Stimulated activated naive CD8-positive, alpha-beta T cell treated with anti-CD3 and anti-CD28 coated beads, Interleukin-15, Interleukin-2, amounts not matched to agents 100 U/mL and 50 U/mL, for 24 hours (primary cell): ENCODE data around the gene FLNA.

Experiments
- ATAC-seq: fragments of 150-1000 bp; cut with Tn5 transposase; one replicate; pipeline ENCODE4 v1.10.0; 2021
- DNase-seq: peaks from one replicate; pipeline ENCODE4 v3.0.0; 2021

Gene FLNA

DNA sequence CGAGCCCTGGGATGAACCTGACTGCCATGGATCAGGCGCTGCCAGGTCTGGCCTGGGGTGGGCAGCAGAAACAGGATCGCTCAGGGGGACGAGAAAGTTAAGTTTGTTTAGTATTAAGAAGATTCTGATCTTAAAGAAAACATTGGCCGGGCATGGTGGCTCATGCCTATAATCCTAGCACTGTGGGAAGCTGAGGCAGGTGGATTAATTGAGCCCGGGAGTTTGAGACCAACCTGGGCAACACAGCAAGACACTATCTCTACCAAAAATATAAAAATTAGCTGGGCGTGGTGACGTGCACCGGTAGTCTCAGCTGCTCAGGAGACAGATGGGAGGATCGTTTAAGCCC, 696 bp upstream of the FLNA start:
- ATAC-seq, result no peak
- DNase-seq, result no peak

DNA sequence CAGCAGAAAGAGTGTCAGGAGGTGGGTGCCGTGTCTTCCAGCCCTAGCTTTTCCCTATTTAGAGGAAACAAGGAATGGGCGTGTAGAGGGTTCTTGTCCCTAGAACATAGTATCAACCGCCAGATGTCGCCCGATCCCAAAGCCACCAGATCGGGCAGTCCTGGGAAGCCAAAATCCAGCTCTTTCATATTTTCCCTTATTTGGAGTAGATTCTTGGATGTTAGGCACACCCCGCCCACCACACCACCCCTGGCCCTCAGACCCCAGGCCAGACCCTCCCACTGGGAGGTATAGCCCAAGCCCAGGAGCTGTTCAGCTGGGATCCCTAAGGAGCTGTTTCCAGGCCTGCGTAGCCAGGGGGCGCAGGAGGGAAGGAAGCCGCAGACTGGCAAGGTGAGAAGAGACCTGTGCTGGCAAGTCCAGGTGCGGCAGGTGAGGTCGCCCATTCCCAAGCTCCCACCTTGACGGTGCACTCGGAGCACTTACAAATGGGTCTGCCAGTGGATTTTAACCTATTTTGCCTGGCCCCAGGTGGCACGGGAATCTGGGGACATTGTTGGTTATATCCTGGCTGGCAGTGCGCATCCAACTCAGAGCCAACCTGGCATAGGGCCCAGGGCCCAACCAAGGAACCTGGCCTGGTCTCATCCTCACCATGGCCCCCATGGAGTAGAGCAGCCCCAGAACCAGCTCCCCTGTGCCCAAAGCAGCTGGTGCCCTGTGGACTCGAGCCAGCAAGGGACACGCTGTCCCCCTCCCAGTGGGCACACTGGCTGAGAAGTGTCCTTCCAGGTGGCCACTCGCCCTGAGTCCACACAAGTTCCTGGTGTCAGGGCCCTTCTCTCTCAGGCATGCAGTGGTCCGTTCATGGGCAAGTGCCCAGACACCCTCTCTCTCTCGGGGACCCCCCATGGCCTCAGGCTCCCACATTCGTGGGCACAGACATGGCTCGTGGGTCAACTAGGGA, 811 bp downstream of the FLNA start:
- ATAC-seq, result no peak
- DNase-seq, result peak; percentile 30

DNA sequence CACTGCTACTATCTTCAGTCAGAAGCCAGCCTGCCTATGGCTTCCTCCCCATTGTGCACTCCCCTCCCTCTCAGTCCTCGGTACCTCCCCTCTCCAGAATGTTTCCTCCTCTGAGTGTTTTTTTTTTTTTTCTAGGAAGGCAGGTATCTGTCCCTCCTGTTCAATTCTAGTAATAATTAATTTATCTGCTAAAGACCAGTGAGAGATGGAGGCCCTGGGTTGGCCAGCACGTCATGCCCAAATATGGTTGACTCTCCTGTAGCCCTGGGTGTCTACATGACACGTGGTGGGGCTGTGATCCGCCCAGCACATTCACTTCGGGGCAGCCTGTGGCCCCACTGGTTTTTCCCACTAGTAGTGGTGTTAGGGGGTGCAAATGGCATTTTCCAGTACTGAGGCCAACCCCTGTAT, 1.8 kb downstream of the FLNA start:
- ATAC-seq (no peak), DNase-seq (peak; percentile 55)

DNA sequence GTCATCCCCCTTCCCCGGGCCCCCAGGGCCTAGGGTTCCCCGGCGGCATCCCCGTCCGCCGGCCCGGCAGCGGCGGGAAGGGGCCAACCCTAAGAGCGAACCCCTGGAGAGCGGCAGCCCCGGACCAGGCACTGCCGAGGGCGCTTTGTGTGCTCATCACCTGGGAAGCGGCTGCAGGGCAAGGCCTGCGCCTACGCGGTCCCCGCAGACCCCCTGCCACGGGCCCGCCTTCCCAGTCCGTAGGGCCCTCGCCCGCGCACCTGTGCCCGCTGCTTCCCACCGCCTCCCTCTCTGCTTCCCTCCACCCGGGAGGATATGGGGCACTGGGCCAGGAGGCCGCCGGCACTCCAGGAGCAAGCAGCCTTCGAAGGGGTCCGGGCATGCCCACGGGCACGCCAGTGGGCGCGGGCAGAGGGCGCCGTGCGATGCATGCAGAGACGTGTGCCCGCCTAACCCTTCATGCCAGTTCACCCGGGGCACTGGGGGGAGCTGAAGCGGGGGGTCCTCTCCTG, 2.6 kb downstream of the FLNA start:
- DNase-seq (no peak), ATAC-seq (peak; percentile 1)

DNA sequence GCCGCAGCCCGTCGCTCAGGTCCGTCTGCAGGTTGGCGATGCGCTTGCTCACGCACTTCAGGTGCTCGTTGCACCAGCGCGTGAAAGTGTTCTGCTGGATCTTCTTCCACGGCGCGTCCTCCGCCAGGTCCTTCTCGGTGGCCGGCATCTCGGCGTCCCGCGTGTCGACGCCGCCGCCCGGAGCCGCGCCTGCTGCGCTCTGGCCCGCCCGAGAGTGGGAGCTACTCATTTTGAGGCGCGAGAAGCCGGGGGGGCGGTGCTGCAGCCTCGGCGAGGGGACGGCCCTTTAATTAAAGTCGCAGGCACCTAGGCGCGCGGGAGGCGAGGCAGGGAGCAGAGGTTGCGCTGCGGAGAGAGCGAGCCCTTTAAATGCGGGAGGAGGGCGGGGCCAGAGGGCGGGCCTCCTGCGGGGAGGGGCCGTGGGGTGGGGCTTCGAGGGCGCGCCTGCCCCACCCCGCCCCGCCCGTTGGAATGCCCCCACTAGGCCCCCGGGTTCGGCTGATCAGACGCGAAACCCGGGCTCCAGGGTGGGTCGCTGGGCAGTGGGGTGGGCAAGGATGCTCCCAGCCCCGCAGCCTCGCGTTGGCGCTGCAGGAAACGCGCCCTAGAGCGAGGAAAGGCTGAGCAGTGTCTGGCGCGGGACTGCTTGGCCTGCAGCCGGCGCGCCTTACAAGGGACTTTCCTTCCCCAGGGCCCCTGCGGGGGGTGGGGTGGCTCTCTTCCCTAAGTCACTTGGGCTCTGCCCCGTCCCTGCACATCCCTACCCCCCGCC, 3.2 kb downstream of the FLNA start:
- peak; percentile 92 for DNase-seq
- ATAC-seq, result peak; percentile 55

DNA sequence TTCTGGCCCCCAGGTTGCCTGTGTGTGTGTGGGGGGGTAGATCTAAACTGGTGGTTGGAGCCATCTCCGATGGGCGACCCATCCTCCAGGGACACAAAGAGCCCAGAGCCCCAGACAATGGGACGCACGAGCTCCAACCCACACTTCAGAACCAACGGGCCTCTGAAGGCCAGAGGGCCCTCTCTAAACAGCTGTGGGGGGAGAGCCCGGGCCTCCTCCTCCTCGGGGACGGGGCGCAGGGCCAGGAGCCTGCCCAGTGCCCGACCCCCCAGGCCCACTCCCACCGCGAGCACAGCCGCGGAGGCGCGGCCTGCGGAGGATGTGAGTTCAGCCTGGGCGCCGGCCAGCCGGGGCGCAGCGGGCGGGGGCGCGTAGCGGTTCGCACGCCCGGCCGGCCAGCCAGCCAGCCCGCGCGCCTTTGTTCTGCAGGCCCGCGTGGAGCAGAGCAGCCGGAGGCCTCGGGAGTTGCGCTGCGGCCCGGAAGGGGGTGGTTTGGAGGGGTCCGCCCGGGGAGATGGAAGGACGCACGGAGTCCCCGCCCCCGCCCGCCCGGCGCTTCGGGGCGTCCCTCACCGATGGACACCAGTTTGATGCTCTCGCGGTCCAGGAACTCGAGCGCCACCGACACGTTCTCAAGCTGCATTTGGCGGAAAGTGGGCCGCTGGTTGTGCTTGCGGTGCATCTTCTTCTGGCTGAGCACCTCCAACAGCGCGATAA, 4.0 kb downstream of the FLNA start:
- ATAC-seq, result no peak

DNA sequence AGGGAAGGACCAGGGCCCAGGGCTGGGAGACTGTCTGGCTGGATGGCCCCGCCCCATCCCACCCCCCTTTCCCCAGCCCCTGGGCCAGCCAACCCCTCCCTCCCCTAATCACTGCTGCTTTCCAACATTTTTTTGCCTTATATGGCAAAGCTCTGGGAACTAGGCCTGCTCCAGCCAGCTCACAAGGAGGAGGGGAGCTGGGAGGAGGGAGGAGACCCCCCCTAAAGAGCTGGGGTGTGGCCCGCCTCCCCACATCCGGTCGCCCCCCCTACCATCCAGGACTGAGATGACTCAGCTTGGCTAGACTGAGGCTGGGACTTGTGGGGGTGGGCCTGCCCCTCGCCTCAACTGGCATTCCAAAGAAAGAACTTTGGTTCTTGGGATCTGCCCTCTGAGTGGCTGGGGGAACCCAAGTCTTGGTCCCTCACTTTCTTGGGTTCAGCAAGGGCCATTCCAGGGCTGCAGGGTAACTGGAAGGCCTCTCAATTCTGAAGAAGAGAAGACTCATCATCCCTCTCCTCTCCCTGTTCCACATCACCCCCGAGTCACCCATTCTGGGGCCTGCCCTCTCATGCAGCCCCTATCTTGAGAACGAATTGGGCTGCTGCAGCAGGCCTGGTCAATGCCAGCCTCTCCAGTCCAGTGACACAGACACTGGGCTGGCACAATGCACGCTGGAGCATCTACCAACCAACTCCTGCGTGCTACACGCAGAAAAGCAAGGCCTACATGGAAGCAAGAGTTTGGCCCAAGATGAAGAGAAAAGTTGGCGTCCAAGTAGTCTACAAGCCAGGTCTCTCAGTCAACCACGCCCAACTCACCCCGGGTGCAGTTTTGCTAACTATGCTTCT, 4.8 kb downstream of the FLNA start:
- ATAC-seq, result peak; percentile 7
- DNase-seq, result peak; percentile 76

More for the DNA sequence above, 4.0 kb downstream of the FLNA start:
- peak; percentile 18 for DNase-seq

DNA sequence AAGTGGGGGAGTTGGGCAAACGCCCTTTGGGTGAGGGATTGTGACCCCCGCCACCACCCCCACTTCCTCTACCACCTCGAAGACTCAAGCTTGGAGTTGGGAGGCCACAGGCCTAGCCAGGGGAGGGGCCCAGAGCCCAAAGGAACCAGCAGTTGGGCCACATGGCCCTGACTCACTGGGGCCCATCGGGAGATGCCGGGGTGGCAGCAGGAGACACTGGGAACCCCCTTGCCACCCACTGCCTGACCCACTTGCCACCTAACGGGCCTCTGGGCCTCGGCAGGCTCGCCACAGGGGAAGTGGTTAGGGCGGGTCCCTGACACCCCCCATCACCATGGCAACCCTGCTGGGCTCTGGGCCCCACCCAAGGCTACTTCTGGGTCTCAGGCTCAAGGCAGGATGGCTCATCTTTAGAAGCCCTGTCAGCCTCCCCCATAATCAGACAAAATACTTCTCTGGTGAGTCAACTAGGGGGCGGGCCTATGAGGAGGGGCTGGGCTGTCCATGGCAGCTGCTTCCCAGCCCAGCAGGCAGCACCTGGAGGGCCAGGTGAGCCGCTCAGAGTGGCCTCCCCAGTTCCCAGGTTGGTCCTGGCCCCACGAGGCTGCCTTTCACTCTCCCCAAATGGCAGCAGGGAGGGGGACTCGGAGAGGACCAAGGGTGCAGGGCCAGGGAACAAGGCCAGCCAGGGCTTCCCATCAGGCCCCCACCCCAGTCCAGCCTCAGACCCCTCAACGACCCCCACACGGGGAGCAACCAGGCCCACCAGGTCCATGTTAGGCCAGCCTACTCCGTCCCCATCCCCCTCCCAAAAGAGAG, 5.6 kb downstream of the FLNA start:
- DNase-seq (peak; percentile 93), ATAC-seq (peak; percentile 64)

DNA sequence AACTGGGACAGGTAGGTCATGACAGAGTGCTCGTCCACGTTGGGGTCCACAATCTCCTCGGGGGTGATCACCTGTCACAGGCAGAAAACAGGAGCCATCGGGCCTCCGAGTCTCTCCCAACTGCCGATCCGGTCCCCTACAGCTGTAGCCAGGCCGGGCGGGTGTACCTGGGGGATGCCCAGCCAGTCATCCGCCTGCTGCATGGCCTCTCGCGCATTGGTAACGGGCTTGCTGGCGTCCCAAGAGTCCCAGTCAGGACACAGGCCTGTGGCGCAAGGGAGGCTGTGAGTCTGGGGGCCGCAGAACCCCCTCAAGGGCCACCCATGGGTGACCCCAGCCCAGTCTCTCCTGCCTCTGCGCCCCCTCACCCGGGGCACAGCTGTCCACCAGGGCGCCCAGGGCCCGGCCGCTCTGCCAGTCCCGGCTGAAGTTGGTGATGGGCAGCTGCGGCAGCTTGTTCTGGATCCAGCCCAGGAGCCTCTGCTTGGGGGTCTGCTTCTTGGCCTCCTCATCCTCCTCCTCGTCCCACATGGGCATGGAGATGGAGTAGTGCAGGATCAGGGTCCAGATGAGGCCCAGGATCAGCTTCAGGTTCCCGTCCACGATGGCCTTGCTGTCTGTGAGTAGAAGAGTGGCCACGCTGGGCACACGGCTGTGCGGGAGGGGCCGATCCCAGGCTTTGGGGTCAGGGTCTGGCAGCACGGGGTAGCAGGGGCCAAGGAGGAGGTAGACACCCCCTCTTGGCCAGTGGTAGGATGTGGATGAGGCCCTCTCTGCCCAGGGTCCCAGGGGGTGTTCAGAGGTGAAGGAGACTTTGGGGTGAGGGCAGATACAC, 6.7 kb downstream of the FLNA start:
- DNase-seq (no peak), ATAC-seq (no peak)

DNA sequence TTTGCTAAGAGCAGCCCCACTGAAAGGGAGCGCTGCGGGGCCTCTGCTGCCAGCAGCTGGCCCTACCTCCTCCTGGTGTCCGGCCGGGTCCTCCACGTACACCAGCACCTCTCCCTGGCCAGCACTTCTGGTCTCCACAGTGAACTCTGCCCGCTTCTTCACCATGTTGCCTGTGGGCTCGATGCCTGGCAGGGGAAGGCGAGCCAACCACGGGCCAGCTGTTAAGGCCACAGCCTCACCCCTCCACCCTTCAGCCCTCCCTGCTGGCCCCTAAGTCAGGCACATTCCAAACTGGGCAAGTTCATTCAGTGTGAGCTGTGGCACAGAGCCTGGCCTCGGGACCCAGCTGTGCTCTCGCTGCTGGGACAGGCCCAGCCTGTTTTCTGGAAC, 7.8 kb downstream of the FLNA start:
- ATAC-seq (no peak), DNase-seq (no peak)

DNA sequence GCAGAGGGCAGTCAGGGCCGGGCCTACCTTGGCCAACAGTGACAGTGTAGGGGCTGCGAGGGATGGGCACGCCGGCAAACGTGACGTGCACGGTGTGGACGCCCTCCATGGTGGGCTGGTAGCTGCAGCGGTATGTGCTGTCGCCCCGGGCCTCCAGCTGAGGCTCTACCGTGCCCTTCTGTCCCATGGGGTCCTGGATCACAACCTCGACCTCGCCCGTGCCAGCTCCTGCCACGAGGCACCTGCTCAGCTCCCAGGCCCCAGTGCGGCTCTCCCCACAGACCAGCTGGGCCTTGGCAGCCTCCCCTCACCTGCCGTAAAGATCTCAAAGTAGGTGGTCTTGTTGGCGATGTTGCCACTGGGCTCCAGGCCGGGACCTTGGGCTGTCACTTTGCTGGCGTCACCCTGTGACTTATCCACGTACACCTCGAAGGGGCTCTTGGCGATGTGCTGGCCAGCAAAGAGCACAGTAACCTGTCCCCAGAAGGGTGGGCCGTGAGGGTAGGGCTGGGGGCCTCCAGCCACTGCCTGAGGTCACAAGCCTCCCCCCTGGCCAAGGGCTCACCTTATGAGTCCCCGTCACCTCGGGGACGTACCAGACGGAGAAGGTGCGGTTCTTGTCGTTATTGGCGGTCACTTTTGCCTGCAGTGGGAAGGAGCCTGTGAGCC, 8.3 kb downstream of the FLNA start:
- ATAC-seq (no peak), DNase-seq (no peak)

DNA sequence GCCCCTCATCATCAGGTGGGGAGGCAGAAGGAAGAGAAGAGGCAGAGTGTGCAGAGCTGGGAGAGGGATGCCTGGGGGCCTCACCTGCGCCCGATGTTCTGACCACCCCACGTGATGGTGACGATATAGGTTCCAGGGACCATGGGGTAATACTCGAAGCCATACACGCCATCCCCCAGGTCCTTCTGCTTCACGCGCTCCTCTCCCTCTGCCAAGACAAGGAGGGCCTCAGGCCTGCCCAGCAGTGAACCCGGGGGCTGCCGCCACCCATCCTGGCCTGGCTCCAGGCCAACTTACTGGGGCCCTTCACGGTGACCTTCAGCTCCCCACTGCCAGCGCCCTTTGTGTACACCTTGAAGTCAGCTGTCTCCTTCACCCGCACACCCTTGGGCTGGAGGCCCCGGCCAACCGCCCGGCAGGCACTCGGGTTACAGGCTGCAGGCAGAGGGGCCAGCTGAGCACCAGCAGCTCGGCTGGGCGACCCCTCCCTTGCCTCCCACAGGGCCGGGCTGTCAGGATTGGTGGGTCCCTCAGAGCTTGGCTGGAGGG, 9.3 kb downstream of the FLNA start:
- no peak for ATAC-seq
- DNase-seq, result no peak

DNA sequence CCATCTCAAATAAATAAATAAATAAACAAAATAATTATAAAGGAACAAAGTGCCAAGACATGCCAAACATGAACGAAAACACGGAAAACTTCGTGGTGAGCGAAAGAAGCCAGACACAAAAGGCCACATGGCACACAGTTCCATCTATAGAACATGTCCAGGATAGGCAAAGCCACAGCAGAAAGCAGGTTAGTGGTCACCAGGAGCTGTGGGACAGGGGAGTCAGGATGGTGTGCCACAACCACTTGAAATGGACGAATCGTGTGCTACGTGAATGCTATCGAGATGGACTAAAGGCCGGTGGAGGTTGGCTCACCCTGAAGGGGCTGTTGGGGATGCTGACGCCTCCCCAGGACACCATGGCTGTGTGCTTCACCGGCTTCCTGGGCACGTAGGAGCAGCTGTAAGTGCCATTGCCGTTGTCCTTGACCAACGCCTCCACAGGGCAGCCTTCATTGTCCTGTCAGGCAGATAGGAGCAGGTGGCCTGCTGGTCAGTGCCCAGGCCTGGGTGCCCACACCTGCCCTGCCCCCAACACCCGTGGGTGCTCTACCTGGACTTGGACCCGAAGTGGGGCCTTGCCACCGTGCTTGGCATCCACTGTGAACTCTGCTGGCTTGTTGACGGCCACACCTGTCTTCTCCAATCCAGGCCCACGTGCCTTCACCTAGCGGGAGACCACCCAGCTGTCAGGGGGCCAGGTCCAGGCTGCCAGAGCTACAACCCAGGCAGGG, 10.6 kb downstream of the FLNA start:
- ATAC-seq (no peak), DNase-seq (no peak)

DNA sequence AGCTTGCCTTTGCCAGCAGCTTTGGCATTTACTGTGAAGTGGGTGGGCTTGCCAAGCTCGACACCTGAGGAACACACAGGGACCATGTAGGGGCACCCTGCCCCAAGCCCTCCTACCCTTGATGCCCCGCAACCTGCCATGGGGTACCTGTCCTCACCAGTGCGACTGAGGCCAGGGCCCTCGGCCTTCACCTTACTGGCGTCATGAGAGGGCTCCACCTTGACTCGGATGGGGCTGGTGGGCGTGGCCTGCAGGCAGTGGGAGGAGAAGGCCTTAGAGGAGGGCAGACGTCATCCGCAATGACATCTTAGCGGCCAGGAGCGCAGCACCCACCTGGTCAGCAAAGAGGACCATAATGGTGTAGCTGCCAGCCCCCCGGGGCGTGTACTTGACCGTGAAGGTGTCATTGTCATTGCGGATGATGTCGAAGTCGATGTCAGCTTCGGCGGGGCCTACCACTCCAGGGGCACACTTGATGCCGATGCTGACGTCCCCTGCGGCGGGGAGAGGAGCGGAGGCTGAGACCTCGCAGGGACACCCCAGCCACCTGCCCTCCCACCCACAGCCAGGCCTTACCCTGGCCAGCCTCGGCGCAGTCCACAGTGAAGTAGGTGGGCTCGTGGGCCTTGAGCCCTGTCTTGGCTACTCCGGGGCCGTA, 12.2 kb downstream of the FLNA start:
- no peak for ATAC-seq
- no peak for DNase-seq

DNA sequence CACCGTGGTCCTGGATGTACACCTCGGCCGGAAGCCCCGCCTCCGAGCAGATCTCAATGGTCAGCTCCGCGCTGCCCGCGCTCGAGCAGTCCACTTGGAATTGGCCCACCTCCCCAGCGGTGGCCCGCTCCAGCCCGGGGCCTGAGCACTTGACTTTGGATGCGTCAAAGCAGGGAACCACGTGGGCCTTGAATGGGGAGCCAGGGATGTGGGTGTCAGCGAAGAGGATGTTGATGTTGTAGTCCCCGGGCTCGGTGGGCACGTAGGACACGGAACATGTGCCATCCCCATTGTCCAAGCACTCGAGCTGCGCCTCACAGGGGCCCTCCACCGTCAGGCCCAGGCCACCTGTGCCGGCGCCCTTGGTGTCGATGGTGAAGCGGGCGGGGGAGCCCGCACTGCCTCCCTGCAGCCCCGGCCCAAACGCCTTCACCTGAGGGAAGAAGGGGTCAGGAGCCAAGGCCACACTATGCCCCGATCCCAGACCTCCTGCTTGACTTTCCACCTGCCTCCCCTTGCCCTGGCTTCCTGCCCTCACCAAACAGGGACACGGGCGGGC, 14.2 kb downstream of the FLNA start:
- no peak for ATAC-seq
- no peak for DNase-seq

DNA sequence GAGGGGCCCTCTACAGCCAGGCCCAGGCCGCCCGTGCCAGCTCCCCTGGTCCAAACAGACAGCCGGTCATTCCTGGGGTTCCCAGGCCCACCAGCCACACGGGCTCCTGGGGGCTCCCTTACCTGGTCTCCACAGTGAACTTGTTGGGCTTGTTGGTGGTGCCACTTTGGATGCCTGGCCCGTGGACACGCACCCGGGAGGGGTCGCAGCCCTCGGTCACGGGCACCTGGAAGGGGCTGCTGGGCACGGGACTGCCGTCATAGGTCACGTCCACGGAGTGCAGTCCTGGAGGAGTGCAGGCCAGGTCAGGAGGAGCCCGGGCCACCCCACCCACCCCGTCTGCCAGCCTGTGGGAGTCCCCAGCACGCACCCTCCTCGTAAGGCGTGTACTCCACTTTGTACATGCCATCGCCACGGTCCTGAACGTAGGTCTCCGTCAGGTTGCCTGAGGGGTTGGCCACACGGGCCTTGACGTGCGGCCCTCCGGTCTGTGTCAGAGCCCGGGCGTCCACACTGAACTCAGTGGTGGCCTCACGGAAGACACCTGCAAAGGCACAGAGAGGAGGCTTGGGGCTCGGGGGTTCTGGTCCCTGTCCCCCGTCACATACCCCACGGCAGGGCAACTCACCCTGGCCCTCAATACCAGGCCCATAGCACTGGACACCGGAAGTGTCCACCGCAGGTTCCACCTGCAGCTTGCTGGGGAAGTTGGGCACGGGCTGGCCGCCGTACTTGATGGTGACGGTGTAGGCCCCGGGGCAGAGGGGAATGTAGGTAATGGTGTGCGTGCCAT, 14.9 kb downstream of the FLNA start:
- no peak for ATAC-seq

More for the DNA sequence above, 14.9 kb downstream of the FLNA start:
- no peak for DNase-seq
